ENCODE measurements around the gene KRT4.

KRT4 gene

DNA sequence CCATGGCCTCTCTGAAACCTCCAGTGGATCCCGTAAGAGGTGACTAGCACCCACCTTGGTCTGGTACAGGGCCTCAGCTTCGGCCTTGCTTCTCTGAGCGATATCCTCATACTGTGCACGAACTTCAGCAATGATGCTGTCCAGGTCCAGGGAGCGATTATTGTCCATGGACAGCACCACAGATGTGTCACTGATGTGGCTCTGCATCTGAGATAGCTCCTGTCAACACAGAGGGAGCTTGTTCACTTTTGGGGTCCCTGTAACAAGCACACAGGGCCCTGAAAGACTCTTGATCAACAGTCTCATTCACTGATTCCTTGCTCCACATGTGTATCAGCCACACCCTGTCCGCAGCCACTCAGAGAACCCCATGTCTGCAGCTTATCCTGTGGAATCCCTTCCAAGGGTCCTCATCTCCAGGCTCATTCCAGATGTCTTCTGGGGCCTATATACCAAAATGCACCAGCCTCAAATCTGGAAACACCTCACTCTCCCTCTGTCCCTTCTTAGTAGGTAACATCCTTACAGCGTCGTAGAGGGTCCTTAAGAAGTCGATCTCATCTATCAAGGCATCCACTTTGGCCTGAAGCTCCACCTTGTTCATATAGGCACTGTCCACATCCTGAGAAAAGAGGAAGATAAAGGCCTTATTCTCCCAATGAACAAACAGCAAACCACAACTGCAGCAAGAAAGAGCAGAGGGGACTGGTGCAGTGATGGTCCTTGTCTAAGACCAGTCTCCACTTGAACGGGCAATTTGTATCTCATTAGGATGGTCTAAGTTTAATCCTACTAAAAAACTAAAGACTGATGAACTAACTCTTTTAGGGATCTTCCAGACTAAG, 21.5 kb downstream of the KRT4 start:
- DNase-seq (ENCODE audit: low spot score), result no peak

DNA sequence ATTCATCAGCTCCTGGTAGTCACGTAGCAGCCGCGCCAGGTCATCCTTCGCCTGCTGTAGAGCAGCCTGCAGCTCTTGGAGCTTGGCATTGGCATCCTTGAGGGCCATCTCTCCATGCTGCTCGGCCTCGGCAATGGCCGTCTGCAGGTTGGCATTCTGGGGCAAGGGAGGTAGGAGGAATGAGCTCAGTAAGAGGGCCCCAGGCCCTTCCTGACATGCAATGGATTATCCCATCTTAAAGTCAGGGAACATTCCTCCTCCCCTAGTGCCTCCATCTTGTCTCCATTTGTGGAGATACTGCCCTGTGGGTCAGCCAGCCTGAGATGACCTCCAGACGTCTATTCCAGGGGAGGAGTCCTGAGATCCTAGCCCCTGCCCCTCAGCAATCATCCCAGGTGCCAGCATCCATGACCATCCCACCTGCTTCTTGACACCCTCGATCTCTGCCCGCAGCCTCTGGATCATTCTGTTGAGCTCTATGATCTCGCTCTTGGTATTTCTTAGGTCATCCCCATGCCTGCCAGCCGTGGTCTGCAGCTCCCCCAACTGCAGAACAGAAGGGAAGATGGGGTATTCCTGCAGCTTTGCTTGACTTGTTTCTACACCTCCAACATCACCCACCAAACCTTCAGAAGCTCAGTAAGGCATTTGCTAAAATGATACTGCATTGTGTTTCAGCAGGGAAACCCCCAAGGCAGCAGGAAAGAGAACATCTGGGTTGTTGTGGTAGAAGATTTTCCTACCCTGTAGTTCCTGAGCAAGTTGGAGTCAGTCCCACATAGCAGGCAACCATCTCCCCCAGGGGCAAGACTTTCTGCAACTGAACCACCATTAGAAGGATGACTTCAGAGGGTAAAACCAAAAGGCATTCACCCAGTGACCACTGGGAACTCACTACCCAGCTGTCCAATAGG, 22.4 kb downstream of the KRT4 start:
- no peak for DNase-seq (ENCODE audit: low spot score)

DNA sequence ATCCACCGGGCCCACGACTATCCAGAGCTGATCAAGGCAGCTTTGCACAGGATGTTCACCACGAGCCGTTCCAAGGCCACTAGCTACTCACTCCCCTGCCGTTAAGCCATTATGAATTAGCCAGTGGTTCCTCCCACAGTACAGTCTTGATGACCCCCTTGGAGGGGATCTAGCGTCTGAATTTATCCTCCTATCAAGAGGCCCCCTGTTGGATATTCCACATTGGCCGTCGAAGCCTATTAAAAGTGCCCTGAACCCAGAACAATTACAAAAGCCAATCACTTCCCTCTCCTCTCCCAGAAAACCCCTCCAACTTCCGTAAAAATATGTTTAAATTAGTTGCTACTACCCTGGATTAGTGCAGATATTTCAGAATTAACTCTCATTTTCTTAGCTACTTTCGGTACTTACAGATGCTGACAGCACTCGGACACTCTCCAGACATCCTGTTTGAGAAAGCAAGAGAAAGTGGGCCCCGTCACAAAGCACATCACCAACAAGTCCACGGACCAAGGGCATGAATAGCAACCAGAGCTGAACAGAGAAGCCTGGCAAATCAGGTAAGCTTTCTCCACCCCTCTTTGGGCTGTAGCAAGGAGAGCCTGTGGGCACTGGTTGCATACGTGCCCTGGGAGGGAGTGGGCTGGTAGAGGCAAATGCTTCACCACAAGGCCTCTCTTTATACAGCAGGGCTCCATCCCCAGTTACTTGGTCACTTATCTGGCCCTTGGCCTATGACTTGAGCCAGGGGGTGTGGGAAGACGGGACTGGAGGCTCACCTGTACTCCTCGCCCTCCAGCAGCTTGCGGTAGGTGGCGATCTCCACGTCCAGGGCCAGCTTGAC, 23.3 kb downstream of the KRT4 start:
- DNase-seq (ENCODE audit: low spot score), result no peak

DNA sequence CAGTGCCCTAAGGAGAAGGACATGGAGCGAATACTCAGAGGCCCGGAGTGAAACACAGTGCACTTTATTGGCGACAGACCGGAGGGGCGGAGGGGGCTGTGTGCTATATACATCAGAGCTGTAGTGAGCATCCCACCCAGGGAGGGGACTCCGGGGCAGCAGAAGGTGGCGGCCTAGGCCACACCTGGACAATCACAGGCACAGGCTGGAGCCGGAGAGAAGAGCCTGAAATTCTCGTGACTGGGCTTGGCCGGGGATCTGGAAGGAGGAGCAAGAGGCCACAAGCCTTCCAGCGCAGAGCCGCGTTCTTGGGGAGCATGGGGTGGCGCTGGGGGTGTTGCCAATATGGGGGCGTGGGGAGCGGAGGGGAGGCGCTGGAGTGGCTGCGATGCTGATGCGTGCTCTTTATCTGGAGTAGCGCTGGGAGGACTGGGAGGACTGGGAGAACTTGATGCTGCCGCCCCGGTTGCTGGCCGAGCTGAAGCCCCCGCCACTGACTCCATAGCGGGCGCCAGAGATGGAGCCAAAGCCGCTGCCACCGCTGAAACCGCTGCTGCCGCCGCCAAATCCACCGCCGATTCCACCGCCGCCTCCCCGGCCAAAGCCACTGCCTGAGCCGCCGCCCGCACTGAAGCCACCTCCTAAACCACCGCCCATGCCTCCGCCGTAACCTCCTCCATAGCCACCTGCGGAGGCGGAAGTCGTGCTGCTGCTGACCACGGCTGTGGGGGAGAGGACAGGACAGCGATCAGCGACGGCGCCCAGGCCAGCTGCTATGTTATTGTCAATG, 24.1 kb downstream of the KRT4 start:
- no peak for DNase-seq (ENCODE audit: low spot score)

DNA sequence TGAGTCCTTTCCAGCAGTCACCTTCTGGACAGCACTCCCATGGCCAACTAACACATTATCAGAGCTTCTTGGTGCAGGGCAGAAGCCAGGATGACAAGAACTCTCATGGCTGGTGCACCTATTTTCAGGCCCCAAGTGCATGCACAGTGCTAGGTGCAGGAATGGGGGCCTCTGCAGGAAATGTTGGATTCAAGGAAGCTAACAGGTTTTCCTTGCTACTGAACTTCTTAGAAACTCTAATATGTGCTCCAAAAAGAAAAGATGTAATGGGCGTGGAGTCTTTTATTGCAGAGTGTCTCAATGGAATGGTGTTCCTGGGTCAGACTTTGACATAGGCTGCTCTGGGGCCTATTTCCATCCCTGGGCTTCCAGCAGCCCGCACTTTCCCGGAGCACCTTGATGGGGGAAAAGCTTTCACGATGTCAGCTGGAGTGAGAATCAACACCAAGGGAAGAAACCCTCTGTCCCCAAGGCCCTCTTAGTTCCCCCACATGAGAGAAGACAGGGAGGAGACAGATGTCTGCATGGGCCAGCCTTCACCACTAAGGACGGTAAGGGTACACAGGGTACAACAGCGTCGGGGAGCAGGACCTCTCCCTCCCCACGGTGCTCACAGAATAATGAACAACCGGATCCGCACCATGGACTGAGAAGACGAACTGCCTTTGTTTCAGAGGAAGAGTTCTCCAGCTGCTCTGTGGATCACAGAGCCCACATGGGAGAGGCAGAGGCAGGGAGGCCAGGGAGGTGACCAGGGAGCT, 24.9 kb downstream of the KRT4 start:
- DNase-seq (ENCODE audit: low spot score), result no peak

DNA sequence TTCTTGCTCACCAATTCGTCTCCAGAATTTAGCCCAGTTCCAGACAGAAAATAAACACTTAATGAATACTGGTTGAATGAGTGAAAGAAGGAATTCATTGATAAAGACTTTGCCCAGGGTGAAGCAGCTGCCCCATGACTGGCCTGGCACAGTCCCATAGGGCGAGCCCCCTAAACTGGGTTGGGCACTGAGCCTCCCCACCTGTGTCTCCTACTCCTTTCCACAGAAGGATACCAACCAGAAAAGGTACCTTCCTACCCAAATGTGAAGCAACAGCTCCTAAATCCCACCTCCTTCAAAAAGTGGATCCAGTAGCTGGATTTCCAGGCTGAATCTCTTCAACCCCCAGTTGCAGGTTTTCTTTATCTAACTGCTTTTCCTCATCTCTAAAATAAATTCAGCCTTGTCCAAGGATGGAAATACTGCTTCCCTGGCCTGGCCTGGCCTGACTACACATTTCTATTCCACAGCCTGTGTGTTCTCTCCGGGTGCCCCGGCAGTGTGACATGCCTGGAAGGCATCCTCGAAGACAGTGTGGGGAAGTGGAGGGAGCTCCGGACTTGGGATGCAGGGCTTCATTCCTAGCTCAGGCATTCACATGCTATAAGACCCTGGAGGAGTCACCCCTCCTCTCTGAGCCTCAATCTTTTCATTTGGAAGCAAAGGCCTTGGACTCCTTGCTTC, 25.6 kb downstream of the KRT4 start:
- no peak for DNase-seq (ENCODE audit: low spot score)

DNA sequence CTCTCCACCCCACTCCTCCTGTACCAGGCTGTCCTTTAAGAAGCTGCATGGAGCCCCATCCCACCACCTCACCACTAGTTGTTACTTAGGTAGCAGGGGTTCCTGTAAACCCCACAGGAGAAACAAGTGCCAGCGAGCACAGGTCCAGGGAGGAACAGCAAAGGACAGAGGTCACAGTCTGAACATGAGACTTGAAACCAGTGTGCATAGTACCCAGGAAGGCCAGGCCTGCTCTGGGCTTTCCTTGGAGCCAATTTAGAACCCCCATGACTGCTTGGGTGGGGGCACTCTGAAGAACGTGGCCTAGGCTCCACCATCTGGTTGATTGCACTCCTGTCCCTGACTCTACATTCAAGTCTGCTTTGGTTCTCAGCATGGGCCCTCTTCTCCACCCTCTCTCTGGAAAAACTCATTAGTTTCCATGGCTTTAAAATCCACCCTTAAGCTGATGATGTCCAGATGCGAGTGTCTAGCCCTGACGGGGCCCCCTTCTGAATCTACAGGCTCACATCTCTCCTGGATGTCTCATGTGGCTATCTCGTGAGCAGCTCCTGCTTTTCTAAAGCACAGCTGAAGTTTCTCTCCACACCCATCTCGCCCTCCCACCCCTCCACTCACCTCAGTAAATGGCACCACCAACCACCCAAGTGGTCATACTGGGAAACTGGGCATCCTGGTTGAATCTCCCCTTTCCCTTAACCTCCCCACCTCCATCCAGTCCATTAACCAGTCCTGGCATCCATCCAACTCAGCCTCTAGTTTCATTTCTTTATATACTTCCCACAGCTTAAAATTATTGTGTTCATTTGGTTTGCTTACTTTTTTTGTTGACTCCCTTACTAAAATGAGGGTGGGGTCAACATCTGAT, 26.4 kb downstream of the KRT4 start:
- no peak for DNase-seq (ENCODE audit: low spot score)

DNA sequence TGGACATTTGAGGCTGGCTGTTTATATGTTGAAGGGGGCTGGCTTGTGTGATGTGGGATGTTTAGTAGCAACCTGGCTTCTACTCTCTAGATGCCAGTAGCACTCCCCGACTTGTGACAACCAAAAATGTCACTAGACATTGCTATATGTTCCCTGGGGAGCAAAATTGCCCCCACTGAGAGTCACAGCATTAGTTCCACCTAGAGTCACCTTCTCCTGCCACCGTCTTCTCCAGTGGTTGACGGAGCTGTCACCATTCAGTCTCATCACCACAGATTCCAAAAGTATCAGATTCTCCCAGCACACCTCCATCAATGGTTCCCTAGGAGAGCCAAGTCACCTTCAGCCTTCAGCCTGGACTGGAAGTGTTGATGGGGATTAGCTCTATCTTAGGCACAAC, 29.0 kb downstream of the KRT4 start:
- DNase-seq (ENCODE audit: low spot score), result no peak

DNA sequence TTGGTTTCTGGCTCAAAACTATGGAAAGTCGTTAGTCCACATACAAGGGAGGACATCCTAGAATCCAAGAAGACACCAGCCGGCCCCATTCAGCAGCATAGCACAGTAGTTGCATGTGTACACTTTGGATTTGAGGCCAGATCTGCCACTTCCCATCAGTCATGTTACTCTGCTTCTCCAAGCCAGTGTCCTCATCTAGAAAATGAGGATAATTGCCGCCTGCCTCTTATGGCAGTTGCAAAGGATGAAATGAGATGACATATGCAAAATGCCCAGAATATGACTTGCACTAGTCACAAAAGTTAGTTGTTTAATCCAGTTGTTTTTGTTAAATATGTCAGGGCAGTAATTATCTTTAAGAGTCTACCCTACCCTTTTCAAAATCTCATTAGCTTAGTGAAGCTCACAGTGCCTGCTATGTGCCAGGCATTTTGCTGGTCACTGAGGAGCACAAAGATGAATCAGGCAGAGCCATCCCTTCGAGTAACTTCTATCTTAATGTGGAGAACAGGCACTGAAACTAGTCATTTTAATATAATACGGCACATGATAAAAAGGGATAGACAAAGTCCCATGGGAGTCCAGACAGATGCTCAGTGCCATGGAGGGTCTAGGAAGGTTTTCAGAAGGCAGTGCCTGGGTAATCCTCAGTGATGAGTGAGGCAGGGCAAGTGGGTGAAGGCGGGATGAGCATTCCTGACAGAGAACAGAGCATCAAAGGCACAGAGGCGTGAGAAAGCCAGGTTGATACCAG, 30.2 kb downstream of the KRT4 start:
- DNase-seq (ENCODE audit: low spot score), result no peak

DNA sequence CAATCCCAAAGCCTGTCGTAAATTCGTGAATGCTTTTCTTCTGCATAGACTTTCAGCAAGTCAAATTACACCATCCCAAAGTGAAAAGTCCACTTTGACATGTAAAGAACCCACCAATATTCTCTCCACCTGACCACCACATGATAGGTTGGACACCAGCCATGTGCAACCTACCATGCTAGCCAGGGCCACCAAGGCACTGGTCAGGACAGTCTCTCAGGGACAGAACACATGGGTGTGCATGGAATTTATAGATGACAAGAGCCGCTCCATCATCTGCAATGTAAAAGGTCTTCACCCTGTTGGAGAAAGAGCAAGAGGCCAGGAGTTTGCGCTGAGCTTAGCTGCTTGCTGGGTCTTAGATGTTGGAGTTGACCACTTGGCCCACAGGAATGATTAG, 31.4 kb downstream of the KRT4 start:
- no peak for DNase-seq (ENCODE audit: low spot score)

DNA sequence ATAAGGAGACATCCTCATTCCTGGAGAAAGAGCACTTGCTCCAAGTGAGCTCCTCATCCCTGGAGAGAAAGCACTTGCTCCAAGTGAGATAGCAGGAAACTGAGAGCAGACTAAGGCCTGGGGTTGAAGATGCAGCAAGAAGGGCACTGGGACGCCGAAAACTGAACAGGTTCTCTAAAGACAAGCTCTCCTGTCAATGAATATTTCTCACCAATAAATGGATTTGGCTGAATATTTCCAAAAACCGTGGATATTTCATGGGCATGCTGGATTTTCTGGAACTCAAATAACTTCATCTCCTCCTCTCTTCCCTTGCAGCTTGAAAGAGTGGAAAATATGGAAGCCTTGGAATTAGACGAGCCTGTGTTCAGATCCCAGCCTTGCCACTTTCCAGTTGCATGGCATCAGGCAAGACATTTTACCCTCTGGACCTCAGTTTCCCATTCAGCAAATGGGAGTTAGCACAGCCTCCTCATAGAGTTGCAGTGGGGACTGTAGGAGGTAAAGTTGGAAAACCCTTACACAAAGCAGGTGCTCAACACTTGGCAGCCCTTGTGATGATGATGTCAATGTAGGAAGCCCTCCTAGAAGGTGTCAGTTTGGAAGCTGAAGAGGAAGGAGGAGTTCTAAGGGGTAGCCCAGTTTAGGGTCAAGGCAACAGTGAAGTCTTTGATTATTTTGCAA, 32.4 kb downstream of the KRT4 start:
- DNase-seq (ENCODE audit: low spot score), result no peak

DNA sequence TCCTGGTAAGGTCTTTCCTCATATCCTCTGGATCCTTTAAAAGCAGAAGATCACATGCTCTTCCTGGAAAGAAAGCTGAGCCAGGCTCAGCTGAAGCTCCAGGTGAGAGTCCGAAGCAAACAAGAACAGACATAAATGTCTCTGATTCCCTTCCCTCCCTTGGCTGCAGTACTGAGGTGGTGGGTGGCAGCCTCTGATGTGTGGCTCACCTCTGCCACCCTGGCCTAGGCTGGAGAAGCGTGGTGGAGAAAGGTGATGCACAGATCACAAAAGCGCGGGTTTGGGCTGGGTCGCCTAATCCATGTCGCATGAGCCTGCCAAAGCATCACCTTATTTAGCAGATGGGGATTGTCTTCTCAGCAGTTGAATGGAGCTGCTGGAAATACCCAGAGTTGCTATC, 34.0 kb downstream of the KRT4 start:
- no peak for DNase-seq (ENCODE audit: low spot score)

DNA sequence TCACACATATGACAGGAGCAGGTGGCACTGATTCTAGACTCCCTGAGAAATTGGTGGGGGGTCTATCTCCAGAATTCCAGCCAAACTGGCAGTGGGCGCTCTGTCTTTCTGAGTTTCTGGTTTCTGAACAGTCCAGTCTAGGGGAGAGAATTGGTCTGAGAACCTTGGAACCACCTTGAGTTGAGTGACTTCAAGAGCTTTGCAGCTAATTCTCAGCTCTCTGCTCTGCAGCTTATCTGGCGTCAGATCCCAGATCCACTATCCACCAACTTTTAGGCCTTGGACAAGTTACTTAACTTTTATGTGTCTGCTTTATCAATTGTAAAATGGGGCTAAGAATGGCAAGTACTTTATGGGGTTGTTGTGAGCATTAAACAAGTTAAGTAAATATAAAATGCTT, 35.1 kb downstream of the KRT4 start:
- no peak for DNase-seq (ENCODE audit: low spot score)

DNA sequence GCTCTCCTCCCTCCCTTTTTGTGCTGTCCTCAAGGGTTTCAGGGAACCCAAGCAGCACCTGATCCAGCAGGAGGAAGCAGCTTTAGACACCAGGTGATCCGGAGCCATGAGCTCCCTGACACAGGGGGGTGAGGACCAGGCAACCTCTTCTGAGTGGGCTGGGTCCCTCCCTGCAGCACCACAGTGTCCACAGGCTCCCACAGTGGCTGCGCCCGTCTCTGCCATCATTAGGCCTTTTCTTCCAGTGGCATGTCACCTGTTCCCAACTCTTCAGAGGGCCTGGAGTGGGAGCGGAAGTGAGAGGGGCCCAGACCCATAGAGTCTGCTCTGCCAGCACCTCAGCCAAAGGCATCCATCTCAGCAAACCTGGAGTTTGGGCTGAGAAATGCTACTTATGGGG, 36.4 kb downstream of the KRT4 start:
- DNase-seq (ENCODE audit: low spot score), result no peak

DNA sequence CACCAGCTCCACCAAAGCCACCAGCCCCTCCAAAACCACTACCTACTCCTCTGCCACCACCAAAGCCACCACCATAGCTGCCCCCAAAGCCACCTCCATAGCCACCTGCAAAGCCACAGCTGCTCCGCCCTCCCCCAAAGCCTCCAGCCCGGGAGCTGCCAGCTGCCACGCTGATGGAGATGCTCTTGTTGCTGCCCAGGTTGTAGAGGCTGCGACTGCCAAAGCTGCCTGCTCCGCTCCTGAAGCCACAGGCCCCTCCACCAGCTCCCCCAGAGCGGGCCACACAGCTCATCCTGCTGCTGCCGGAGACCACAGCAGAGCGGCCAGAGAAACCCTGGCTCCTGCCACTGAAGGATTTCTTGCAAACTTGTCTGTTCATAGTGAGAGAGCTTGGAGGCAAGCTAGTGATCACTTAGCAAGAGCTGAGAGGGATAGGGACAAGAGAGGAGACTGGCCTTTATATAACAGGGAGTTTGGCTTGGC, 37.0 kb downstream of the KRT4 start, which contains the start of gene KRT76:
KRT76 (minus strand) TSS at position 433 of the 483 bp plus-strand sequence; CDS start at position 379, 54 bp downstream.
- DNase-seq (ENCODE audit: low spot score), result no peak

DNA sequence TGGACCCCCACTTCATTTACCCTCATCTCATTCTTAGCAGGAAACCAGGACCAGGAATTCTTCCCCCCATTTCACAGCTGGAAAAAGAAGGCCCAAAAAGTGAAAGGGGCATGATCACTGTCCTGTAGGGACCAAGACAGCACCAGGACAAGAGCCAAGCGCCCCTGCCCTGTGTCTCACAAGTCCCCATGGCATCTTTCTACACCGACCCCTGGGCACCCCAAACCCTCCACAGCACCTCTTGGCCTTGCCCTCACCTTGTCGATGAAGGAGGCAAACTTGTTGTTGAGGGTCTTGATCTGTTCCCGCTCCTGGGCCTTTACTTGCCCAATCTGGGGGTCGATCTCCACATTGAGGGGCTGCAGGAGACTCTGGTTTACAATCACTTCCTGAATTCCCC, 37.5 kb downstream of the KRT4 start:
- no peak for DNase-seq (ENCODE audit: low spot score)

DNA sequence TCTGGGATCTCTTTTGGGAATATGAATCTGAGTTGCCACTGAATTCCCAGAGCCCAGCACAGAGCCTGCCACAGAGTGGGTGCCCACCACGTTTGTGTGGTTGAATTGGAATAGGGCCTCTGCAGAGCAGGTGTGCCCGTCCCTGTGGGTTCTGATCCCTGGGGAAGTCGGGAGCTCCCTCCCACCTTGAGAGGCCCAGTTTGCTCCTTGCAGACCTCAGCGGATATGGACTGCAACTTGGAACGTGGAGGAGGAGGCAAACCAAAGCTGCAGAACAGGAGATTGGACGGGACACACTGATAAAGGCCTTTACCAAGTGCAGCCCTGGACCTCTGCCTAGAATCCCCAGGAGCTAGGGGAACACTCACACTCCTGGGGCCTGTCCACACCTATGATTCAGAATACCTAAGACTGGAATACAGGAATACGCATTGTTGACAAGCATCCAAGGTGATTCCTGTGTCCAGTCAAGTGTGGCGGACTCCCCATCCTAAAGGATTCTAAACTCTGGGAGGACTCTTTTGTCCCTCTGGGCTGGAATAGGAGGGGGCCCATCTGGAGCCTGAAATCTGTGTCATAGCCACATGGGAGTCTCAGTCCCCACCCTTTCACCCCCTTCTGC, 39.2 kb downstream of the KRT4 start:
- no peak for DNase-seq (ENCODE audit: low spot score)
